Stimulated activated CD8-positive, alpha-beta memory T cell treated with anti-CD3 and anti-CD28 coated beads, Interleukin-15, amount 100 ng/mL, for 48 hours (primary cell): ENCODE results near the gene CCNY.
"Not testable (repeated sequence)": the region's sequence is repeated elsewhere in the genome, so short reads cannot be mapped to it uniquely, and the experiment has no call there.

ENCODE experiments used
- DNase-seq, 2 donors: peaks; one replicate each; pipeline ENCODE4 v3.0.0-alpha.2; 2020; ENCODE audit warnings: low read depth in 2 of 2

Gene CCNY

GRCh38 chr10:35354257-35354656, 17.9 kb downstream of the CCNY start:
- DNase-seq, result not testable (repeated sequence)

DNA sequence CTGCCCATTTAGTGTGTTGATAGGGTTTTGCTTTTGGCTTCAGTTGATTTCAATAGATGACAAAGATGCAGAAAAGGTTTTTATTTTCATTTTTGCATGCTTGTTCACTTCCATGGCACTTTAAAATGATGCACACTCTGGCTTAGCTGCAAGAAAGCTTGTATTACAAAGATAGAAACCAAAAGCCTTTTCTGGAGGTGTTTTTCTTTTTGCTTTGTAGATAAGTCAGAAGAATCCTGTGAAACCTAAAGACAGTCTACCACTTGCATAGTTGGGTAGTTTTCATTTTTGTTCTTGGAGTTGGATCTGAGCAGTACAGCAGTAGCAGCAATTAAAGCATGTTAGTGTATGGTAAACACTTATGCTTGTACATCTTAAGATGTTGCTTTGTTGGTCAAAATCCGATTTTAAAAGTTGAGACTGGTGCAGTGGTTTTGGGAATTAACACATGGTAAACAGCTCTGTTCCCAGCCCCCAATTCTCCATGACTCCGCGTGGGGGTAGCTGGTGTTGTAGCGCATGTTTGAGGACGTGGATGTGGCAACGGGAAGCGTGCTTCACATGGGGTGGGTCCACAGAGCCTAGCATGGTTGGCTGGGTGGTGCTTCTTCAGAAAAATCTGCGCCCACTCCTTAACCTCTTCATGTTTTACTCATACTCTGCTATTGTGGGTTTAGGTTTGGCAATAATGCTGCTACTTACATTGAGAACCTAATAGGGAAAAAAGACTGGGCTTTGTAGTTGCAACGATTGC, 19.8 kb downstream of the CCNY start:
- no peak for DNase-seq

- no peak for DNase-seq
These were observed 20.4 kb downstream of the CCNY start for GRCh38 chr10:35356725-35357092.

- DNase-seq, result no peak
These were observed 22.7 kb downstream of the CCNY start for GRCh38 chr10:35359056-35359455.

DNA sequence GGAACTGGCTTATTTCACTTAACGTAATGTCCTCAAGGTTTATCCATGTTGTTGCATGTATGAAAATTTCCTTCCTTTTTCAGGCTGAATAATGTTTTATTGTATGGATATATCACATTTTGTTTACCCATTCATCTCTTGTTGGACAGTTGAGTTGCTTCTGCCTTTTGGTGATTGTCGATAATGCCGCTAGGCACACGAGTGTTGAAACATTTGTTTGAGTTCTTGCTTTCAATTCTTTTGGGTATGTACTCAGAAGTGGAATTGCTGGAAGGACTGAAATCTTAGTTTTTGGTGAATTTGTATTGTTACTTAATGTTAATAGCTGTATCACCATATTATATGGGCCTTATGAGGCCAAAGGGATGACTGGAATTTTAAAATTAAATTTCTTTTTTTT, 23.6 kb downstream of the CCNY start:
- DNase-seq, result no peak

GRCh38 chr10:35362701-35363350, 26.5 kb downstream of the CCNY start:
- DNase-seq, result no peak

GRCh38 chr10:35363587-35363986, 27.3 kb downstream of the CCNY start:
- no peak for DNase-seq

DNA sequence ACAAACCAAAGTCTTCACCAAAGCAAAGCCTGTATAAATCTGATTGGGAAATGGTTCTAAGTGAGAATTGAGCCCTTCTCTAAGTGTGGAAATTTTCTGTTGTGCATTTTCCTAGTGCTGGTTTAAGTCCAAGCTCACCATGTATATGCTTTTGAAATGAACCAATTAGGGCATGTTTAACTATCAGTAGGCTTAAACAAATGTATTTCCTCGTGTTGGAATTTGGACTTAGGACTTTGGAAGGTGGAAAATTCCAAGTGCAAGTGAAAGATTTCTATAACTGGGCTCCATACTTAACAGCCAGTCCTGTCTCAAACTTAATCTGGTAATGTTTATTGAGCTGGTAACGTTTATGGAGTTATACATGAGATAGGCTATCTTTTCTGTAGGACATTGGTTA, 28.5 kb downstream of the CCNY start:
- no peak for DNase-seq

DNA sequence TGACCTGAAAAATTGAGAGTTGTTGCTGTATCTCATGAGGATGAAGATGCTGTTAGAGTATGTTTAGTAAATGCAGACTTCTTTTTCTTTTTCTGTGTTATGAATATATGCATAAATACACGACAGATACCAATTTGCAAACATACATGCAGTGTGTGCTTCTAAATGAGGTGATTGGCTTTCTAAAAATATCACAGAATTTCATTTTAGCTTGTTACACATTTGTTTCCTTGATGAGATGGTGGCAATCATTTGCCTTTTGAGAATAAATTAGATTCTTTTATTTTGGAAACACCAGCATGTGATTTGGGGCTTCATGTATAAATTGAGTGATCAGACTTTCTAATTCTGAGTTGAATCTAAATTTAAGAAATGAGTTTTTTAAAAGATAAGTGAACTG, 29.7 kb downstream of the CCNY start:
- DNase-seq, result no peak

GRCh38 chr10:35367107-35367859, 31.0 kb downstream of the CCNY start:
- no peak for DNase-seq

DNA sequence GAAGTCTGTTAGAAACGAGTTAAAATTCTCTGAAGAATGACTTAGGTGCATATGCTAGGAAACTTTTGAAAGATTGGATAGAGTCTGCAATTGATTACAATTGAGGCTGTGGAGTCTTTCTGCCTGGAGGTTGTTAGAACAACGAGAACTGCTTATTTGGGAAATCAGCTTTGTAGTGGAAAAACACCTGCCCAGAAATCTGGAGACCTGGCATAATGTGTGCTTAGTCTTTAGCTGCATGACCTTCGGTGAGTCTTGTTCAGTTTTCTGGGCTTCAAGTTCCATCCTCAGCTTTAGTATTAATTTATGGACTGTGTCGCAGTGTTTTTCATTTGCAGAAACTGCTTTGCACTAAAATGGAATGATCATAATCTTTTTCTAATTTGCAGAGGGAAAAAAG, 31.7 kb downstream of the CCNY start:
- no peak for DNase-seq

GRCh38 chr10:35368485-35369048, 32.3 kb downstream of the CCNY start:
- no peak for DNase-seq

GRCh38 chr10:35369049-35369611, 32.8 kb downstream of the CCNY start:
- DNase-seq, result no peak

GRCh38 chr10:35371731-35372130, 35.4 kb downstream of the CCNY start:
- no peak for DNase-seq

- DNase-seq, result no peak
These were observed 36.0 kb downstream of the CCNY start for GRCh38 chr10:35372329-35372728.

DNA sequence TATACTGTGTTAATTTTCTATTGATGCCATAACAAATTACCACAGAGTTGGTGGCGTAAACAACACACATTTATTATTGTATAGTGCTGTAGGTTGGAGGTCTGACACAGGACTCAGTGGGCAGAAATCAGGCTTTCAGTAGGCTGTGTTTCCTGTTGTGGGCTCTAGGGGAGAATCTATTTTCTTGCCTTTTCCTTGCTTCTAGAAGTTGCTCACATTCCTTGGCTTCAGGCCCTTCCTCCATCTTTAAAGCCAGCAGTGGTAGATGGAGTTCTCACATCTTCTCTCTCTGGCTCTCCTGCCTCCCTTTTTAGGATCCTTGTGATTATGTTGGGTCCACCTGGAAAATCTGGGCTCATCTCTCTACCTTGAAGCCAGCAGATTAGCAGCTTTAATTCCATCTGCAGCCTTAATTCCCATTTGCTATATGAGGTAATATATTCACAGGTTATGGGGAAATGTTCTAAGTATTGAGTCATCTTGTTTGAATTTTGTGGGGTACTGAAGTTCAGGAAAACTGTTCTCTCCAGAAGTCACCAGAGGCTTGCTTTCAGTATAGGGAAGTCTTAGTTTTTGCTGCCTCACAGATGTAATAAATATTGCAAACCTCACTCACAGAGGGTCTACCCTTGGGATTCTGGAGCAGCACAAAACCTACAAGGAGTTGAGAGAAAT, 38.9 kb downstream of the CCNY start:
- no peak for DNase-seq

DNA sequence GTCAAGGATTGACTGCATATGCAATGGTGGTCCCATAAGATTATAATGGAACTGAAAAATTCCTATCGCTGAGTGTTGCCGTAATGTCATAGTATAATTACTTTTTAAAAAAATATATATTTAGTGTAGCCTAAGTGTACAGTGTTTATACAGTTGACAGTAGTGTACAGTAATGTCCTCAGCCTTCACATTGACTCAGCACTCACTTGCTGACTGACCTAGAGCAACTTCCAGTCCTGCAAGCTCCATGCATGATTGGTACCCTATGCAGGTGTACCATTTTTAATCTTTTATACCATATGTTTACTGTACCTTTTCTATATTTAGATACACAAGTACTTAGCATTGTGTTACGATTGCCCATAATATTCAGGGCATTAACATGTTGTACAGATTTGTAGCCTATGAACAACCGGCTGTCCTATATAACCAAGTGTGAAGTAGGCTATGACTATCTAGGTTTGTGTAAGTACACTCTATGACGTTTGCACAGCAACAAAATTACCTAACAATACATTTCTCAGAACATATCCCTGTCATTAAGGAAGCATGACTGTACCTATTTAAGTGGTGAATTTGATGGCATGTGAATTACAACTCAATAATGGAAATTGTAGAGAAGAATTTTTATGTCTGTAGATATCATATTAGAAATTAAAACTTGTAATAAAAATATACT, 40.9 kb downstream of the CCNY start:
- no peak for DNase-seq

- DNase-seq, result no peak
These were observed 42.4 kb downstream of the CCNY start for GRCh38 chr10:35378541-35379210.

- DNase-seq, result no peak
These were observed 43.2 kb downstream of the CCNY start for GRCh38 chr10:35379226-35380137.
